Suprapubic skin (tissue), 4 donors: ENCODE measurements around the gene ARFIP2.

Experiments
- EP300 ChIP-seq: sonication (generic); formaldehyde crosslinking; IDR thresholded peaks from one replicate; pipeline ENCODE4 v1.6.1; 2017; ENCODE audit warnings: antibody characterized with exemption
- POLR2A ChIP-seq, 2 donors: fragments of 450-650 bp; IDR thresholded peaks; one replicate each; pipeline ENCODE4 v1.6.1; 2017; ENCODE audit warnings: antibody characterized with exemption in 2 of 2, mild to moderate bottlenecking in 2 of 2, moderate library complexity in 2 of 2
- POLR2AphosphoS5 ChIP-seq, 3 donors: sonication (generic); formaldehyde crosslinking; IDR thresholded peaks; one replicate each; pipeline ENCODE4 v1.6.1; 2017; ENCODE audit warnings: antibody characterized with exemption in 3 of 3
- TF ChIP-seq, protein P1 (sequence below), 2 donors: fragments of 200-600 bp in 1 of 2; fragments of 450-650 bp in 1 of 2; sonication (generic) in 1 of 2; IDR thresholded peaks; one replicate each; pipeline ENCODE4 v1.5.1; 2016 to 2019; ENCODE audit warnings: antibody characterized with exemption in 2 of 2, mild to moderate bottlenecking in 1 of 2, moderate library complexity in 1 of 2

DNA sequence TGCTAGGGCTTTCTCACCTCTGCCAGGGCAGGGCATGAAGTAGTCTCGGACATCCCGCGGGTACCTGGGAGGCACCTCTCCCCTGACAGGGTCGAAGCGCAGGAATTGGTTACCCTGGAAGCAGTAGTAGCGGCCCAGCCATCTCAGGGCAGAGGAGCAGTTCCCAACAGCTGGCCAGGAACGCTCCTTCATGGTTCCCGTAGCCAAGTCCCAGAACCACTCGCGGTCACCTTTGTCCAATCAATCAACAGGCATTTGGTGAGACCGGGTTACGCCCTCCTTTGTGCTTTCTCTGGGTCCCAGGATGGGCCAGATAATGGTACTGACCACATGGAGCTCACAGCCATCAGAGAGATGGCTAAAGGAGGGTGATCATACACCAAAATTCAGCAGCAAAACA is 43.7 kb downstream of the ARFIP2 start:
- TF ChIP-seq, protein P1, sequence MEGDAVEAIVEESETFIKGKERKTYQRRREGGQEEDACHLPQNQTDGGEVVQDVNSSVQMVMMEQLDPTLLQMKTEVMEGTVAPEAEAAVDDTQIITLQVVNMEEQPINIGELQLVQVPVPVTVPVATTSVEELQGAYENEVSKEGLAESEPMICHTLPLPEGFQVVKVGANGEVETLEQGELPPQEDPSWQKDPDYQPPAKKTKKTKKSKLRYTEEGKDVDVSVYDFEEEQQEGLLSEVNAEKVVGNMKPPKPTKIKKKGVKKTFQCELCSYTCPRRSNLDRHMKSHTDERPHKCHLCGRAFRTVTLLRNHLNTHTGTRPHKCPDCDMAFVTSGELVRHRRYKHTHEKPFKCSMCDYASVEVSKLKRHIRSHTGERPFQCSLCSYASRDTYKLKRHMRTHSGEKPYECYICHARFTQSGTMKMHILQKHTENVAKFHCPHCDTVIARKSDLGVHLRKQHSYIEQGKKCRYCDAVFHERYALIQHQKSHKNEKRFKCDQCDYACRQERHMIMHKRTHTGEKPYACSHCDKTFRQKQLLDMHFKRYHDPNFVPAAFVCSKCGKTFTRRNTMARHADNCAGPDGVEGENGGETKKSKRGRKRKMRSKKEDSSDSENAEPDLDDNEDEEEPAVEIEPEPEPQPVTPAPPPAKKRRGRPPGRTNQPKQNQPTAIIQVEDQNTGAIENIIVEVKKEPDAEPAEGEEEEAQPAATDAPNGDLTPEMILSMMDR (IDR thresholded peaks at IDR 0.05): no peak
- TF ChIP-seq EP300 (no peak), POLR2AphosphoS5 (IDR thresholded peaks at IDR 0.05) (no peak), POLR2A (IDR thresholded peaks at IDR 0.05) (no peak)
